Stimulated activated CD4-positive, alpha-beta T cell treated with anti-CD3 and anti-CD28 coated beads, Interleukin-1b, Interleukin-23, amount 100 ng/mL, for 24 hours (primary cell): ENCODE measurements around the gene LRRC8B.
"Not testable (repeated sequence)": the region's sequence is repeated elsewhere in the genome, so short reads cannot be mapped to it uniquely, and the experiment has no call there.

Experiments used
- DNase-seq, 4 experiments: peaks; one replicate each; pipeline ENCODE4 v3.0.0-alpha.2; 2020; ENCODE audit warnings: low read depth in 4 of 4, low spot score in 1 of 4

The LRRC8B gene

GRCh38 chr1:89606227-89606980 lies 81.8 kb downstream of the LRRC8B start:
- no peak for DNase-seq

- DNase-seq, result no peak
These were observed 82.5 kb downstream of the LRRC8B start for GRCh38 chr1:89607156-89607555.

GRCh38 chr1:89607586-89608318 lies 83.1 kb downstream of the LRRC8B start:
- no peak for DNase-seq

GRCh38 chr1:89608319-89608983 lies 83.8 kb downstream of the LRRC8B start:
- peak in 1 of 4 experiments; percentile 71 for DNase-seq

GRCh38 chr1:89608984-89609725 lies 84.5 kb downstream of the LRRC8B start:
- no peak for DNase-seq

- DNase-seq, result no peak
These were observed 85.3 kb downstream of the LRRC8B start for GRCh38 chr1:89609781-89610456.

GRCh38 chr1:89610457-89611011 lies 85.9 kb downstream of the LRRC8B start:
- no peak for DNase-seq

- DNase-seq, result no peak
These were observed 87.1 kb downstream of the LRRC8B start for GRCh38 chr1:89611721-89612120.

- no peak for DNase-seq
These were observed 89.3 kb downstream of the LRRC8B start for GRCh38 chr1:89613928-89614327.

GRCh38 chr1:89615676-89616598 lies 91.3 kb downstream of the LRRC8B start:
- no peak for DNase-seq

GRCh38 chr1:89616844-89617627 lies 92.4 kb downstream of the LRRC8B start:
- DNase-seq, result no peak

- DNase-seq, result no peak
These were observed 96.0 kb downstream of the LRRC8B start for GRCh38 chr1:89620664-89621063.

- DNase-seq, result no peak
These were observed 98.3 kb downstream of the LRRC8B start for GRCh38 chr1:89622895-89623294.

GRCh38 chr1:89624314-89624713 lies 99.7 kb downstream of the LRRC8B start:
- no peak for DNase-seq

GRCh38 chr1:89624715-89625323 lies 100.2 kb downstream of the LRRC8B start:
- DNase-seq, result no peak

- no peak for DNase-seq
These were observed 103.0 kb downstream of the LRRC8B start for GRCh38 chr1:89627596-89627962.

- DNase-seq, result no peak
These were observed 104.5 kb downstream of the LRRC8B start for GRCh38 chr1:89629146-89629545.

GRCh38 chr1:89629600-89629999 lies 105.0 kb downstream of the LRRC8B start:
- DNase-seq, result not testable (repeated sequence)
